Activated CD4-positive, alpha-beta T cell treated with anti-CD3 and anti-CD28 coated beads, Interleukin-2, amount 10 ng/mL, durations not matched to agents 24 days and 14 days (primary cell): Measurements from ENCODE around the gene LYPD6. TPM values are rescaled to one million over a fixed set of nuclear protein-coding genes. Genes with fewer than 3 reads are reported as not detected.

Experiments used
- DNase-seq: peaks from one replicate; pipeline ENCODE4 v3.0.0; 2022
- H3K27ac Mint-ChIP-seq: one replicate; pipeline ENCODE4 v1.8.0; 2022; ENCODE audit warnings: mild to moderate bottlenecking, mixed read lengths
- H3K27me3 Mint-ChIP-seq: one replicate; pipeline ENCODE4 v1.8.0; 2022; ENCODE audit warnings: mixed read lengths
- H3K36me3 Mint-ChIP-seq: one replicate; pipeline ENCODE4 v1.8.0; 2022; ENCODE audit warnings: low read depth, mild to moderate bottlenecking, mixed read lengths
- H3K4me1 Mint-ChIP-seq: one replicate; pipeline ENCODE4 v1.8.0; 2021; ENCODE audit warnings: mixed read lengths
- H3K4me3 Mint-ChIP-seq: one replicate; pipeline ENCODE4 v1.8.0; 2022; ENCODE audit warnings: mild to moderate bottlenecking, moderate library complexity, mixed read lengths
- H3K9me3 Mint-ChIP-seq: one replicate; pipeline ENCODE4 v1.8.0; 2021; ENCODE audit warnings: mixed read lengths
- intact Hi-C: fragments of 100-400 bp; cut with micrococcal nuclease; formaldehyde crosslinking; loops from one replicate; pipeline ENCODE4 v1.15.1; 2023
- total RNA-seq: library from RNA; stranded (reverse); gene quantifications from 2 replicates; pipeline ENCODE4 v1.2.3, GENCODE V29; 2022

Gene LYPD6
- total RNA-seq, 1 donor from 2014 or later = not detected

DNA sequence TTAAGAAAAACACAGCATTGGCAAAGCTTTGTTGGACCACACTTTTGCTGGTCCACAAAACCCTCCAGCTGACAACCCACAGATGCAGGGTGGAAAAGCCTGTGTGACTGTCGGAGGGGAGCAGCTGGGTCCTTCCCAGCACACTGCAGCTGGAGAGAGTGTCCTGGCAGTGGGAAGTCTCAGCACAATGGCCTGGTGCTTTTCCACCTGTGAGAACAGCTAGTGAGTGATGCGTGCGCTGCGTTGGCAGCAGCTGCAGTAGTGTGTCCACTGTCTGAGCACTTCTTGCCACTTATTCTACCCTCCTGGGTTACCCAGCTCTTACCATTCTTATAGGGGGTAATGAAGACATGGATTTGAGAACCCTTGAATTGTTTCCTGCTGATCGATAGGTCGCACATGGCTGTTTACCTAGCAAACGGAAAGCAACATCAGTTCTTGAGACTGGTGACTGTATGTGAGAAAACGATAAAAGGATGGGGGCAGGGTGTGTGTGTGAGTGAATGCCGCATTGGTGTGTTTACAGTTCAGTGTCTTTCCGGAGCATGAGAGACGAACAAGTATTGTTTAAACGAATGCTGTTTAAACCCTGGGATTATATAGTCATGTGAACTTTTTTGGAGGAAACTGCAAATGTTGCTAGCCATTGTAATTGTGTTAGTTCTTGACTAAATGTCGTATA, 69.7 kb downstream of the LYPD6 start:
- no peak overlapping the region for H3K27ac Mint-ChIP-seq
- no peak overlapping the region for H3K4me3 Mint-ChIP-seq
- H3K36me3 Mint-ChIP-seq = no peaks in the 10 kb centered on the region
- no peak for DNase-seq
- H3K27me3 Mint-ChIP-seq = peaks cover 7% of the 10 kb centered on the region
- H3K4me1 Mint-ChIP-seq = no peaks in the 10 kb centered on the region
- peaks cover 7% of the 10 kb centered on the region for H3K9me3 Mint-ChIP-seq
- intact Hi-C loops = no loop called here

DNA sequence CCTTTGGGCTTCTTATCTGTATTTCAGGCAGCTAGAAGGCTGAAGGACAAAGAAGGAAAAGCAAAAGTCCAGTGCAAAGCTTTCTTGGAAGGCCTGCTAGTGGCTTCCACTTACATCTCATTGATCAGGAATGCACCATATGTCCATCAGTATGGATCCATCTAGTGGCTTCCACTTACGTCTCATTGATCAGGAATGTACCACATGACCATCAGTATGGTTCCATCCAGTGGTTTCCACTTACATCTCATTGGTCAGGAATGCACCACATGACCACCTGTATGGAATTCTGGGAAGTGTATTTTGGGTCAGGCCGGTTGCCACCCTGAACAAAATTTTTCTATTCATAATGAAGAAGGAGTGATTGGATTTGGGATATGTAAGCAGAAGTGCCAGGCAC, 70.6 kb downstream of the LYPD6 start:
- H3K4me3 Mint-ChIP-seq = no peak overlapping the region
- intact Hi-C loops = no loop called here

DNA sequence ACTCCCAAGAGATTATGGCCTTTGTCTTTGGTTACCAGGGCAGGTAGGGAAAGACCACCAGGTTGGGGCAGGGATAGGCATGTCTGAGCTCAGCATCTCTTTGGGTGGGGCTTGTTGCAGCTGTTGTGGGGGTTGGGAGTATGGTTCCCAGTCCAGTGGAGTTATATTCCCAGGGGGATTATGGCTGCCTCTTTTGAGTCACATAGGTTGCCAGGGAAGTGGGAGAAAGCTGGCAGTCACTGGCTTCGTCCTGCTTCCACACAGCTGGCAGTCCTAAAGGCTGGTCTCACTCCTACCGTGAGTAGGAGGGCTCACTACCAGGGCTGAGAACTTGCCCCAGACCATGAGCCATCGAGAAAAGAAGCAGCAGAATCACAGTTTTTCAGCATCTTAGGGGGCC, 79.1 kb downstream of the LYPD6 start:
- Mint-ChIP-seq H3K27me3 (no peaks in the 10 kb centered on the region), H3K4me1 (no peaks in the 10 kb centered on the region), H3K27ac (no peak overlapping the region), H3K4me3 (no peak overlapping the region), H3K36me3 (no peaks in the 10 kb centered on the region), H3K9me3 (no peaks in the 10 kb centered on the region)
- no peak for DNase-seq
- intact Hi-C loops = no loop called here

More for the DNA sequence above, 70.6 kb downstream of the LYPD6 start:
- DNase-seq = no peak
- Mint-ChIP-seq H3K27ac (no peak overlapping the region), H3K36me3 (no peaks in the 10 kb centered on the region), H3K9me3 (peaks cover 7% of the 10 kb centered on the region), H3K27me3 (peaks cover 7% of the 10 kb centered on the region), H3K4me1 (no peaks in the 10 kb centered on the region)

DNA sequence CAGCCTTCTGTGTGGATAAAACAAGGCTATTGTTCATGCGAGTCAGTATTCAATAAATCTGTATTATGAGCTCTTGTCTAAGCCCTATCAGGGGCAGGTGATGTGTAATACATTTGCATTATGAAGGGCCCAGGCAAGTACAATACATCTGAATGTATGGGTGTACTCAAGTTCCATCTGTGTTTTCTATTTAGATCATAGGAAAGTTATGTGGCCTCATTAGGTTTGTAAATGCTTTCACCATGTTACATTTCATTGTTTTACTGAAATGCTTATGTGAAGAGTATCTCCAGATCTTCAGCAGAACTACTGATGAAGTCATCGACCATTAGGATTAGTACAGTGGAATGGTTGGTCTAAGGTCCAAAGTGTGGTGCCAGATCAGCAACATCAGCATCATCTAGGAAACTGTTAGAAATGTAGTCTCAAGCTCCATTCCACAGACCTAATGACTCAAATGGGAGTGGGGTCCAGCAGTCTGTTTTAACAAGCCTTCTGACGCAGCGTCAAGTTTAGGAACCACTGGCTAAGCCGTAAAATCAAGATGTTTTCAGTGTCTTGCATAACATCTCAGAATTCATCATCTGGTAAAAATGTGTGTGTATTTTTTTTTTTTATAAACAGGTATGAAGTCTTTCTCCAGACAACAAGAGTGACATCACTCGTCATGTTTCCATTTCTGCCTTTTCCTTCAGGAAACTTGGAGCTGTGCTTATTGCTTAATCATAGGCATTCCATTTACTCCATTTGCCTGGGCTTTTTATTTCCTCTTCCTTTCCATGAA, 80.5 kb downstream of the LYPD6 start:
- no peak for DNase-seq
- H3K27ac Mint-ChIP-seq = no peak overlapping the region
- no peaks in the 10 kb centered on the region for H3K27me3 Mint-ChIP-seq
- H3K4me3 Mint-ChIP-seq = no peak overlapping the region
- no peaks in the 10 kb centered on the region for H3K4me1 Mint-ChIP-seq
- no peaks in the 10 kb centered on the region for H3K36me3 Mint-ChIP-seq
- no peaks in the 10 kb centered on the region for H3K9me3 Mint-ChIP-seq
- intact Hi-C loops = no loop called here

DNA sequence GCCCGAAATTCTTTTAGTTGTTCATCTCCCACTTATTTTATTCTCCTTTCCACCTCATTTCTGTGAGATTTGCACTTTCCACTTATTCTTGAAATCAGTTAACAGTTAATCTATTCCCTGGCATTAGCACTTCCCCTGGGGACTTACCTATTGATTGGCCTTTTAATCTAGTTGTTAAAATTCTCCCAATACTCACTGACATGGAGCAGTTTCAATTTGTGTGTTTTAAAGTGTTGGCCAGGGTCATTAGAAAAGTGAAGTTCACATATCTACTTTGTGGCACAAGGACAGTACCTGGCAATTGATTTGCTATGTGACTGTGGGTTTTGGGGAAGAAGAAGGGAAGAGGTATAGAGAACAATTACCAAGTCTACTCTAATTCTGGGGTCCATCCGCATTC, 83.1 kb downstream of the LYPD6 start:
- Mint-ChIP-seq H3K4me1 (no peaks in the 10 kb centered on the region), H3K27ac (no peak overlapping the region), H3K4me3 (no peak overlapping the region), H3K27me3 (no peaks in the 10 kb centered on the region), H3K36me3 (no peaks in the 10 kb centered on the region), H3K9me3 (no peaks in the 10 kb centered on the region)
- intact Hi-C loops = no loop called here
- DNase-seq = no peak

DNA sequence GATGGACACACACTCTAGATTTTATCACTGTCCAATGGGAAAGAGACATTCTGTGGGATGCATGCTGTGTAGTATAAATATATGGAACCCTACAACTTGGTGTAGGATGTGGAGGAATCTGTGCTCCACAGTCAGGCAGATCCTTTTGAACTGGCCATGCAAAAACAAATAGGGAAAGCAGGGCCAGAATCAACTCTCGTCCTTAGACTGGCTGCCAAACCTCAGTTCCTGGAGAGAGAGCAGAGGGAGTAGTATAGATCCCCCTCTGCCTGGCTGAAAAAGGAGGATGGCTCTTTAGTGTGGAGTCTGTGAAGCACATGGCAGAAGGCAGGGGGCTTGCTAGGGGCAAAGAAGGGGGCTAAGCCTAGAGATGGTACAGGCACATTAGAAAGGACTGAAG, 84.7 kb downstream of the LYPD6 start:
- H3K27me3 Mint-ChIP-seq = no peaks in the 10 kb centered on the region
- no peak for DNase-seq
- no peaks in the 10 kb centered on the region for H3K4me1 Mint-ChIP-seq
- intact Hi-C loops = no loop called here
- no peak overlapping the region for H3K27ac Mint-ChIP-seq
- no peaks in the 10 kb centered on the region for H3K36me3 Mint-ChIP-seq
- no peak overlapping the region for H3K4me3 Mint-ChIP-seq
- no peaks in the 10 kb centered on the region for H3K9me3 Mint-ChIP-seq

DNA sequence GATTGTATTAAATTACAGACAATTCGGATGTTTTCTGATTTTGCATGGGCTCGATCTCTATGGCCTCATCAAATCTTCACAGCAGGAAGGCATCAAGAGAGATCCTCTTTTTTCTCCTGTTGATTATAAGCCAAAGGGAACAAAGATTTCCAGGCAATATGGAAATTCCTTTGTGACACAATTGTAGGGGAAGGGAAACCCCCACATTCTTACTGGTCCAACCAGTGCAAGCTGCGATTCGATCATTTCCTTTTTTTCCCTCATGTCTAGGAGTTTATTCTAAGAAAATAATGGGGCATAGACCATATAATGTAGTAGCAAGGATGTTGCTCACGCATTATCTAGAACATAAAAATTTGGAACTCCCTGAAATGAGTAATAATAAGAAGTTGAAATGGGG, 87.7 kb downstream of the LYPD6 start:
- H3K4me3 Mint-ChIP-seq = no peak overlapping the region
- no peaks in the 10 kb centered on the region for H3K4me1 Mint-ChIP-seq
- H3K27ac Mint-ChIP-seq = no peak overlapping the region
- H3K27me3 Mint-ChIP-seq = no peaks in the 10 kb centered on the region
- peak; percentile 8 for DNase-seq
- no peaks in the 10 kb centered on the region for H3K36me3 Mint-ChIP-seq
- no peaks in the 10 kb centered on the region for H3K9me3 Mint-ChIP-seq
- intact Hi-C loops = no loop called here

DNA sequence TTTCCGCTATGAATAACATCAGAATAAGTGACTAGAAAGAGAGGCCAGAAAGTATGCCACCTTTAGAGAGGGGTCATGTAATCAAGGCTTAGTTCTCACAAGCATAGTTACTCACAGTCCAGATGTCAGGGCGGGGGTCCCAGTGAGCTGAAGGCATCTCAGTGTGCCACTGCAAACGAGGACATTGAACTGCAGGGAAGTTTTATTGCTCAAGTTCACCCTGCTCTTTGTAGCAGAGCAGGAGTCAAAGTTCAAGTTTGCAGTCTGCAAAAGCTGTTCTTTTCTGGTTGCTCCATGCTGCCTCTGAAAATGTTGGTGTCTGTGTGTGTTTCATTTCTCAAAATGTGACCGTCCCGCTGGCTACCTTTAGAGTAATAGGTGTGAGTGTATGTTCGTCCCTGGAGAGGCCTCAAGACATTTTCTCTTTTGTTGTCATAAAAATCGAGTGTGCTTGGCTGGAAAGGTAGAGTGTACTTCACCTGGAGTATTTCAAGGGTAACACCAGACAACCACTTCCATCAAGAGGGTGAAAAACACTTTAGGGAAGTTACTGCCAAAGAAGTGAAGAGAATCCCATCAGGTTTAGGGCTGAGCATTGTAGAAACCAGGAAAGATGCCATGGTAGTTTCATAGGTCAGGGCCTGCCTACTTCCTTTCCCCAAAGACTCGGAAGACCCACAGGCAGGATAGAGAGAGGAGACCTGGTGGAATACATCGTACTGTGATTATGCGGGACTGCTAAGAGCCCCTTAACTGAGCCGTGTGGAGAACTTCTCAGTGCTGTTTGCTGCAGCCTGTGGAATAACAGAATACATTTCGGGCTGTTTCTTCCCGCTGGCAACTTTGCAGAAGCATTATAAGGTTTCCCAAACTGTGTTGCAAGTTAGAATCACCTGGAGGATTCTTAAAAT, 89.9 kb downstream of the LYPD6 start:
- no peak overlapping the region for H3K27ac Mint-ChIP-seq
- intact Hi-C loops = no loop called here
- H3K4me3 Mint-ChIP-seq = no peak overlapping the region
- DNase-seq = no peak
- no peaks in the 10 kb centered on the region for H3K9me3 Mint-ChIP-seq
- no peaks in the 10 kb centered on the region for H3K4me1 Mint-ChIP-seq
- no peaks in the 10 kb centered on the region for H3K36me3 Mint-ChIP-seq
- H3K27me3 Mint-ChIP-seq = no peaks in the 10 kb centered on the region

DNA sequence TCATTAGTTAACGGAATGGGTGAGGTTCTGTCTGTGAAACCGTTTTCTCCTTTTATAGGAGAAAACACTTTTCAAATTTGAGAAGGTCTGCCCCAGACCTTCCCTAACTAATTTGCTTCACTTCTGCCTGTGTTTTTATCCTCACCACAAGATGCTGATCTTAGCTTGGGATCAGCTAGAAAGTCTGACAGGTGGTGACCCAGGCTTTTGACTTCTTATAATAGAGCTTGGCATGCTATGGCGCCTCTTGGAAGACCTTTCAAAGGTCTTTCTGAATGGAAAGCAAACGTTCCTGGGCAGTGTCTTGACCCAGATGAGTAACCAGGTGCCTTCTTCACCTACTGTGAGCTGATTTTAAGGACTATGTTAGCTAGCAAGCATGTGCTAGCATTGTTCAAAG, 91.4 kb downstream of the LYPD6 start:
- intact Hi-C loops = no loop called here
- Mint-ChIP-seq H3K4me3 (no peak overlapping the region), H3K27ac (no peak overlapping the region), H3K27me3 (no peaks in the 10 kb centered on the region), H3K36me3 (no peaks in the 10 kb centered on the region), H3K4me1 (no peaks in the 10 kb centered on the region), H3K9me3 (no peaks in the 10 kb centered on the region)
- DNase-seq = no peak

DNA sequence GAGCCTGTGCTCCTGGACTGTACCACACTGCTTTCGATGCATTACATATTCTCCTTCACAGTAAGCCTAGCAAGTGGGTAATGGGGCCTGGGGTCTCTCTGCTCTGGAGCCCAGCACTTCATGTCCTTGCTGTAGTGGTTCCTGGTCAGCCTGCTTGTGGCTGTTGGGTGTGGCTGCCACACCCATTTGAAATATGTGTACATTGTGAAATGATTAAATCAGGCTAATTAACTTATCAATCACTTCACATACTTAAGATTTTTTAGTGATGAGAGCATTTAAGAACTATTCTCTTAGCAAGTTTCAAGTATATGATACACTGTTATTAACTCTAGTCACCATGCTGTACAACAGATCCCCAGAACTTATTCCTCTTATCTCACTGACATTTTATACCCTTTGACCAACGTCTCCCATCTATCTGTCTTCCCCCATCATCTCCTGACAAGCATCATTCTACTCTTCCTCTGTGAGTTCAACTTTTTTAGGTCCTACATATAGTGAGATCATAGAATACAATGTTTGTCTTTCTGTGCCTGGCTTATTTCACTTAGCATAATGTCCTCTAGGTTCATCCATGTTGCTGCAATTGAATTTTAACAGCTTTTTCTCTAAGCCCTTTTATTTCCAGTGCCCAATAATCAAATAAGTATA, 92.1 kb downstream of the LYPD6 start:
- H3K36me3 Mint-ChIP-seq = no peaks in the 10 kb centered on the region
- H3K4me3 Mint-ChIP-seq = no peak overlapping the region

DNA sequence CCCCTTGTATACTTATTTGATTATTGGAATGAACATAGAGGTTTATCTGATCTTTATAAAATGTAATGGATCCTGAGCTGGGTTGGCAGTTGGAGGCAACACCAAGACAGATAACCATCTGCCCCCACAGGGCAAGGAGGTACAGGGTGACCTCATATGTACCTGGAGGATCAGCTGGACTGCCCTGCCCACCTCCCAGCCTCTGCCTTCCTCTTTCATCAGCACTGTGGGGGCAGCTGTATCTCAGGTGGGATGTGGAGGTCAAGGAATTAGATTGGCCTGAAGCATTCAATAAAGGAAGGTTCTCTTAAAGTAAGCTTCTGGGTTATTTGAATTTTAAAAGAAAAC, 92.6 kb downstream of the LYPD6 start:
- no peaks in the 10 kb centered on the region for H3K4me1 Mint-ChIP-seq
- no peak overlapping the region for H3K27ac Mint-ChIP-seq
- H3K27me3 Mint-ChIP-seq = no peaks in the 10 kb centered on the region
- H3K36me3 Mint-ChIP-seq = no peaks in the 10 kb centered on the region
- no peak overlapping the region for H3K4me3 Mint-ChIP-seq
- peak; percentile 8 for DNase-seq
- intact Hi-C loops = no loop called here
- no peaks in the 10 kb centered on the region for H3K9me3 Mint-ChIP-seq

More for the DNA sequence above, 92.1 kb downstream of the LYPD6 start:
- H3K27me3 Mint-ChIP-seq = no peaks in the 10 kb centered on the region
- DNase-seq = no peak
- H3K27ac Mint-ChIP-seq = no peak overlapping the region
- no peaks in the 10 kb centered on the region for H3K4me1 Mint-ChIP-seq
- no peaks in the 10 kb centered on the region for H3K9me3 Mint-ChIP-seq
- intact Hi-C loops = no loop called here

DNA sequence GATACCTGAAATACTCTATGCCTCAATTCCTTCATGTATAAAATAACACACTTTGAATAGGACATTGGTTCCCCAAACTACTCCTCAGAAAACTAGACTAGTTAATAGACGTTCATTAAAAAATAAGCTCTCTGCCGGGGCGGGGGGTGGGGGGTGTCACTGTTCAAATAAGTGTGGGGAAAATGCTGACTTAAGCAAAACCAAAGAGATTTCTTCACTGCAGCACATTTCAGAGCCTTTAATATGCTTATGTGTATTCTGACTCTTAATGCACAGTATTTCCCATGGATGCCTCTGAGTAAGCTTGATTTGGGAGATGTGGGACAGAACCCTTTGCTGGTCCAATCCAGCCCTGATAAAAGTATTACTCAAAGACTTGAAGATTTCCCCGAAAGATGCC, 93.2 kb downstream of the LYPD6 start:
- Mint-ChIP-seq H3K27ac (no peak overlapping the region), H3K36me3 (no peaks in the 10 kb centered on the region), H3K27me3 (no peaks in the 10 kb centered on the region), H3K4me1 (no peaks in the 10 kb centered on the region), H3K9me3 (no peaks in the 10 kb centered on the region), H3K4me3 (no peak overlapping the region)
- intact Hi-C loops = no loop called here
- no peak for DNase-seq

DNA sequence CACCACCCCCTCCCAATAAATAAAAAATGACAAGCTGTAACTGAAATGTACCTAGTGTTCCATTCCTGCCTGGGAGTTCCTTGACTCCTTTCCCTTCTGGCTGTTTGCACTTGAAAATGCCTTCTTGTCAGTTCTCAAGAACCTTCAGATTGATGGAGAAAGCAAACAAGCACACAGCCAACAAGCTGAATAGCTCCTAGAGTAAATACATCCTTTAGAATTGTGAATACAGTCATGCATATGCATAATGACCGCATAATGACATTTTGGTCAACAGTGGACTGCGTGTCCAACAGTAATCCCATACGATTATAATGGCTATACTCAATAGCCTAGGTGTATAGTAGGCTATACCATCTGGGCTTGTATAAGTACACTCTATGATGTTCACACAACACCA, 97.0 kb downstream of the LYPD6 start:
- no peaks in the 10 kb centered on the region for H3K9me3 Mint-ChIP-seq
- no peak overlapping the region for H3K4me3 Mint-ChIP-seq
- no peak for DNase-seq
- intact Hi-C loops = no loop called here
- H3K27me3 Mint-ChIP-seq = no peaks in the 10 kb centered on the region
- H3K36me3 Mint-ChIP-seq = no peaks in the 10 kb centered on the region
- no peak overlapping the region for H3K27ac Mint-ChIP-seq
- no peaks in the 10 kb centered on the region for H3K4me1 Mint-ChIP-seq

DNA sequence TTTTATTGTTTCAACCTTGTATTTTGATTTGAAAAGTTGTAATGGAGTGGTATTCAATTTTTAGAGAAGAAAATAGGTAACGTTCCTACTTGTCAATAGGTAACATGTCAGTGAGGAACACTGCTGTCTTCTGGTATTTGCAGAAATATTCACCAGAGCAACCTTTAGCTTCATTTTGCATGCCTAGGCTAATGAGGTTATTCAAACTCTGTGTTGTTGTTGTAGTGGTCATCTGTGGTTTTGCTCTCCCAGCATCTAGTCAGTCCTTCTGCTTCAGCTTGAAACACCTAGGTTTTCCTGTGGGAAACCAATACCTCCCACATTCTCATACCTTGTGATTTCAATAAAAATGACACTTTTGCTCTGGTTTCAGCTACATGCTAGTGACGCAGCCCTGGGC, 98.4 kb downstream of the LYPD6 start:
- no peak for DNase-seq
- Mint-ChIP-seq H3K27ac (no peak overlapping the region), H3K4me3 (no peak overlapping the region), H3K9me3 (no peaks in the 10 kb centered on the region), H3K4me1 (no peaks in the 10 kb centered on the region), H3K36me3 (no peaks in the 10 kb centered on the region), H3K27me3 (no peaks in the 10 kb centered on the region)
- intact Hi-C loops = no loop called here
